Measurements from ENCODE around the gene TBX2. TPM values are rescaled to one million over a fixed set of nuclear protein-coding genes. Genes with fewer than 3 reads are reported as not detected.
A peak's percentile ranks its signal among the peaks of the same experiment; 100 is the strongest.

TBX2 gene
- total RNA-seq, 1 donor from 2014 or later, result 0.14 TPM

DNA sequence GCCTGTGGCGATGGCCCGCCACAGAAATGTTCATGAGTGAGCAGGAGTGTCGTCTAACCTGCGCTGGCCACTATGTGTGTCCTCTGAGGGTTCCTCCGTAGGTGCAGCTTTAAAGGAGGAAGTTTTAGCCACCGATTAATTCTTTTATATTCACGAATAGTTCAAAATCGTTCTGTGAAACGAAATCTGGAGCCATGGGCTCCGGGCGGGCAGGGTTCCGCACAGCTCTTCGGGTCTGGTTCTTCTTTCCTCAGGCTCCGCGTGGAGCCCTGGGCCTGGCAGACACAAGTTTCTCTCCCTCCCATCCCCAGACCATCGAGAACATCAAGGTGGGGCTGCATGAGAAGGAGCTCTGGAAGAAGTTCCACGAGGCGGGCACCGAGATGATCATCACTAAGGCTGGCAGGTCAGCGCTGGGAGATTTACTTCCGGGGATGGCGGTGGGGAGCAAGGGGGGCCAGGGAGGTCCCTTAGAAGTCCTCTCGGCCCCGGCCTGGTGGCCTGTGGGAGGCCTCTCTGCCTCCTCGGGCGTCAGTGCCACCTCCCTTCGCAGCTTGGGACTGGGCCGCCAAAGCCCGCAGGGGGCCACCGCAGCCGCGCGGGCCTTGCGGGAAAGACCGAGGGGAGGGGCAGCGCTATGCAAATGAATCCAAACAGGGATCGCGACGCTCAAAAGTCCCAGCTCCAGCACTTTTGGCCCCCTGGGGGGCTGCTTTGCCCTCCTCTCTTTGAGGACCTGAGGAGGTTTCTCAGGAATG is 57.8 kb downstream of the TBX2 start:
- intact Hi-C loops (cut with micrococcal nuclease), result no loop called here
- Mint-ChIP-seq H3K4me1 (ENCODE audit: low read depth) (peaks cover 6% of the 10 kb centered on the region), H3K36me3 (ENCODE audit: low read depth) (no peaks in the 10 kb centered on the region), H3K27me3 (ENCODE audit: low read depth) (peaks cover 86% of the 10 kb centered on the region), H3K9me3 (no peaks in the 10 kb centered on the region), H3K27ac (no peak overlapping the region), H3K4me3 (ENCODE audit: low read depth) (peak overlapping the region; percentile 4)
- no peak for DNase-seq (ENCODE audit: low spot score)

DNA sequence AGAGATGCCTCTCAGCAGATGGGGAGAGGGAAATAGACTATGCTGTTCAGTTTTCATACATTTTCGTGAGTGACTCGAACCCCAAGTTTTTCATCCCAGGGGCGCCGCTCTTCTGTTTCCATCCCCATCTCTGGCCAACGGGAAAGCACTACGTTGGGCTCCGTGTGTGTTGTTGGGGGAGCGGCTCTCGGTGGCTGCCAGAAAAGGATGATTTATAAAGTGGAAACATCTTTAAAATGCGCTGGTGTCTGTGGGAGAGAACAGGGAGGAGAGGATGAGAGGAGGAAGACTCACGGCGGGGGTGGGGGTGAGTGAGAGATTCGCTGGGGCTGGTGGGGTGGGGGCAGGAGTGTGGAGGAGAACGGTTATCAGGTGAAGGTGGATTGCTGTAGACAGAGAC is 58.4 kb downstream of the TBX2 start:
- H3K4me3 Mint-ChIP-seq (ENCODE audit: low read depth), result no peak overlapping the region
- intact Hi-C loops (cut with micrococcal nuclease), result no loop called here

DNA sequence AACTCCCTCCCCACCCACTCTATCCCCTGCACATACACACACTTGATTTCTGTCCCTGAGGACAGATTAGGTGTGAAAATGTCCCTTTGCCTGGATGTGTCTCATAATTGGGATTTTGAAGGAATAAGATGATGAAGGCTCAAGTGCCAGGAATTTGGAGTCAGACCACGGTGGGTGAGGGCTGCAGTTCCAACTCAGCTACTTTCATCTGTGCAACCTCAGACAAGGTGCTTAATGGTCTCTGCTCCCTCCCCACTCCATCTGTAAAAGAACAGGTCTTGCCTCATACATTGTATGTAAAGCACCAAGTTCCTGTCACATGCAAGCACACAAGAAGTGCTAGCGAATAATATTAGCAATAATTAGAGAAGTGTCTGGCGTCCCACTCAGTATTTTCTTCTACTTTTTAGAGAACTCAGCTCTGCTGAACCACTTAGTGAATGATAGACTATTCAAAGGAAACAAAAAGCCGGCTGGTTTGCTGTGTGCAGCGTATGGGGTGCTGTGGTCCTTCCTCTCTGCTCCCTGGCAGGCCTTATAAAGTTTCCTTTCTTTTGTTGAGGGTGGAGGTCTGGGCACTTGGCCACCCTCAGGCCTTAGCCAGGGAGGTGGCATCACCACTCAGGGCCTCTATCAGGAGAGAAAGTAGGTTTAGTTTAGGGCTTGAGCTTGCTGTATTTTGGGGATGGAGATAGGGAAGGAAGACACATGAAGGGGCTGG is 58.9 kb downstream of the TBX2 start:
- no peaks in the 10 kb centered on the region for H3K9me3 Mint-ChIP-seq

More for the DNA sequence above, 58.4 kb downstream of the TBX2 start:
- H3K9me3 Mint-ChIP-seq, result no peaks in the 10 kb centered on the region
- no peaks in the 10 kb centered on the region for H3K36me3 Mint-ChIP-seq (ENCODE audit: low read depth)
- no peak for DNase-seq (ENCODE audit: low spot score)
- H3K27ac Mint-ChIP-seq, result no peak overlapping the region
- H3K4me1 Mint-ChIP-seq (ENCODE audit: low read depth), result peaks cover 6% of the 10 kb centered on the region
- peaks cover 86% of the 10 kb centered on the region for H3K27me3 Mint-ChIP-seq (ENCODE audit: low read depth)

More for the DNA sequence above, 58.9 kb downstream of the TBX2 start:
- DNase-seq (ENCODE audit: low spot score), result no peak
- H3K27me3 Mint-ChIP-seq (ENCODE audit: low read depth), result peaks cover 86% of the 10 kb centered on the region
- no peak overlapping the region for H3K27ac Mint-ChIP-seq
- no peak overlapping the region for H3K4me3 Mint-ChIP-seq (ENCODE audit: low read depth)
- peaks cover 4% of the 10 kb centered on the region for H3K4me1 Mint-ChIP-seq (ENCODE audit: low read depth)
- intact Hi-C loops (cut with micrococcal nuclease), result no loop called here
- H3K36me3 Mint-ChIP-seq (ENCODE audit: low read depth), result no peaks in the 10 kb centered on the region

Other genes with a start within 250 kb of the TBX2 start
- gene TBX4, start 52.6 kb downstream of the TBX2 start, total RNA-seq, result not detected in 2 replicates
- gene NACA2, start 191.4 kb downstream of the TBX2 start, total RNA-seq, result not detected in 2 replicates